Activated T-cell treated with anti-CD3 and anti-CD28 coated beads, Interleukin-2, amount 50 U/mL, for 48 hours (primary cell): ENCODE data around the gene CEP76.
"Not testable (repeated sequence)": the region's sequence is repeated elsewhere in the genome, so short reads cannot be mapped to it uniquely, and the experiment has no call there.

Source experiments
- DNase-seq, 2 experiments: peaks; one replicate each; pipeline ENCODE4 v3.0.0-alpha.2; 2020

CEP76 gene

GRCh38 chr18:12639990-12640880, 62.3 kb downstream of the CEP76 start:
- no peak for DNase-seq

DNA sequence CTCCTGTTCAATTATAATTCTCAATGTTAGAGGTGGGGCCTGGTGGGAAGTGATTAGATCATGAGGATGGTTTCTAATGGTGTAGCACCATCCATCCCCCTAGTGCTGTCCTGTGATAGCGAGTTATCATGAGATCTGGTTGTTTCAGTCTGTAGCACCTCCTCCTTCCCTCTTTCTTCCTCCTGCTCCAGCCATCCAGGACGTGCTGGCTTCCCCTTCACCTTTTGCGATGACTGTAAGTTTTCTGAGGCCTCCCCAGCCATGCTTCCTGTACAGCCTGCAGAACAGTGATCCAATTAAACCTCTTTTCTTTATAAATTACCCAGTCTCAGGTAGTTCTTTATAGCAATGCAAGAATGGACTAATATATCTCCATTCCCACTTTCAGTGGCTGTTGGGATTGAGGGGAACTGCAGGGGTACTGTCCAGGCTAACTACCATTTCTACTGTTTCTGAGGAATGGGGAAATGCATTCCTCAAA, 63.8 kb downstream of the CEP76 start:
- DNase-seq: no peak

- no peak for DNase-seq
Observed at GRCh38 chr18:12637901-12638643, 64.5 kb downstream of the CEP76 start.

DNA sequence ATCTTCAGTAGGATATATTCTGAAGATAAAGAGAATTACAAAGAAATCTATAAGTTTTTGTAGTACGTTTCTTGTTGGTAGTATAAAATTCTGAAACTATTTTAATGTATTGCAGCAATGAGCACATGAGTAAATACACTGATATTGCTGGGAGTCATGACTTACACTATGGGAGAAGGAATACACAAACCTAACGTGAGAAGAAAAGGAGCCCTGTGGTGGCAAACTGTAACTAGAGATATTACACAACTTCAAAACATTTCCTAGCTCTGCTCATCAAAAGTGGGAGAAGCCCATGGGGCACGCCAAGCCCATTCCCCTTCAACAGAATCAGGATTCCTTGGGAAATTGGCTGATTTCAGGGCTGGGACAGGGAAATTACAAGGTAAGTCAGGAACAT, 65.1 kb downstream of the CEP76 start:
- DNase-seq: no peak

DNA sequence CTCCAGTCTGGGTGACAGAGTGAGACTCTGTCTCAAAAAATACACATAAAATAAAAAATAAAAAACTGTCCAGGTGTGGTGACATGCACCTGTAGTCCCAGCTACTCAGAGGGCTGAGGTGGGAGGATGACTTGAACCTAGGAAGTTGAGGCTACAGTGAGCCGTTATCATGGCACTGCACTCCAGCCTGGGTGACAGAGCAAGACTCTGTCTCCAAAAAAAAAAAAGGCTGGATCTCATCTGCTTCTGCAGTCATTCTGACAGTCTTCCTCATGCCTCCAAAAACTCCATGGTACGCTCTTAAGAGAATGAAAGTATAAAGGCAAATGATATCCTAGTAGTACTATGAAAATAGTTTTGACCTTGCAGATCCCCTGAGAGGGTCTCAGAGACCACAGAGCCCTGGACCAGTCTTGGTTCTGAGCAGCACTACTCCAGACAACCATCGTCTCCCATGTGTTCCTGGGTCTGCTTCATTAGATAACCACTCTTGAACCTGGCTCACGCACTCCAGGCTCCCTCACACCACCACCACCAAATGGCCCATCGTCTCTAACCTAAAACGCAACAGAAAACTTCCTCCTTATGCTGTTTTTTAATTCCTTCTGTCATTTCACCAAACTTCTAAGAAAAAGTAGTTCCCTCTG, 70.6 kb downstream of the CEP76 start:
- no peak for DNase-seq

- DNase-seq: no peak
Observed at GRCh38 chr18:12630136-12630535, 72.4 kb downstream of the CEP76 start.

DNA sequence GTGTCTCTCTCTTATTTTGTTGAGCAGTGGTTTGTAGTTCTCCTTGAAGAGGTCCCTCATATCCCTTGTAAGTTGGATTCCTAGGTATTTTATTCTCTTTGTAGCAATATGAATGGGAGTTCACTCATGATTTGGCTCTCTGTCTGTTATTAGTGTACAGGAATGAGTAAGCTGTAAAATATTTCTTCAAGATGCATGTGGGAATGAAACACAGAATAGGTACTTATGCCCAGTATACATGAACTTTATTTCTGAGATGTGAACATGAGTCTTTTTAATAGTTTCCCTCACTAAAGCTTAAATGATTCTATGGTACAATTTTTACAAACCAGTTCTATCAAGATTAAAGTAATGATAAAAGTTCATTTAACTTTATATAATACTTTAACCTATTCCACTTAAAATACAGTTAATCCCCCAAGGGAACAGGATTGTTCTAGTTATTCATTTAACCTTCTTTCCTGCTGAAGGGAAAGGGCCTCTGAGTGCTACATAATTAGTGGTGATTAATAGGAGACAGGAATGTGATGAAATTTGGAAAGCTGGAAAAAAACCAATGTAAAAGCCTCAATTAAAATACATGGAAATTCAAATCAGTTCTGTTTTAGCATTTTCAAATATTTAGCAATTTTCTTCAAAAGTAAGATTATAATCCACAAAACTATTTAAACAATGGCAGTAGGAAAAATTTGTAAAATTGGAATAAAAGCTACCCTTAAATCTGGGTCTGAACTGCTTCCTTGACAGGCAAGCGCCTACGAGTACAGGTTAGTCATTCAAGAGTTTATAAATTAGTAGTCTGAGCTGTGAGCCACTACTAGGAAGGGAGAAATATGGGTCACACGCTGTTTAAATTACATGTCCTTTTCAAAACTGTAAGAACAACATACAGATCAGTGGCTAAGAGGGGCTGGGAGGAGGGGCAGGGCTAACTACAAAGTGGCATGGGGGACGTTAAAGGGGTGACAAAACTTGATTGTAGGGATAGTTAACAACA, 73.5 kb downstream of the CEP76 start:
- no peak for DNase-seq

DNA sequence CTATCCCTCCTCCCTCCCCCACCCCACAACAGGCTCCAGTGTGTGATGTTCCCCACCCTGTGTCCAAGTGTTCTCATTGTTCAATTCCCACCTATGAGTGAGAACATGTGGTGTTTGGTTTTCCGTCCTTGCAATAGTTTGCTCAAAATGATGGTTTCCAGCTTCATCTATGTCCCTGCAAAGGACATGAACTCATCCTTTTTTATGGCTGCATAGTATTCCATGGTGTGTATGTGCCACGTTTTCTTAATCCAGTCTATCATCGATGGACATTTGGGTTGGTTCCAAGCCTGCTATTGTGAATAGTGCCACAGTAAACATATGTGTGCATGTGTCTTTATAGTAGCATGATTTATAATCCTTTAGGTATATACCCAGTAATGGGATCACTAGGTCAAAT, 75.3 kb downstream of the CEP76 start:
- not testable (repeated sequence) for DNase-seq

GRCh38 chr18:12625241-12625640, 77.3 kb downstream of the CEP76 start:
- DNase-seq: no peak
